Body of pancreas (tissue), 4 donors: Measurements from ENCODE around the gene CLEC4D.

Source experiments
- POLR2A ChIP-seq, 3 donors: fragments of 450-650 bp; IDR thresholded peaks; one replicate each; pipeline ENCODE4 v1.6.1; 2016; ENCODE audit warnings: antibody characterized with exemption in 3 of 3, mild to moderate bottlenecking in 2 of 3
- TF ChIP-seq, protein P1 (sequence below), 7 experiments: fragments of 450-650 bp in 4 of 7; fragments of 200-600 bp in 3 of 7; sonication (generic) in 3 of 7; IDR thresholded peaks; one replicate each; pipeline ENCODE4 v1.5.1; 2016 to 2019; ENCODE audit warnings: antibody characterized with exemption in 7 of 7

DNA sequence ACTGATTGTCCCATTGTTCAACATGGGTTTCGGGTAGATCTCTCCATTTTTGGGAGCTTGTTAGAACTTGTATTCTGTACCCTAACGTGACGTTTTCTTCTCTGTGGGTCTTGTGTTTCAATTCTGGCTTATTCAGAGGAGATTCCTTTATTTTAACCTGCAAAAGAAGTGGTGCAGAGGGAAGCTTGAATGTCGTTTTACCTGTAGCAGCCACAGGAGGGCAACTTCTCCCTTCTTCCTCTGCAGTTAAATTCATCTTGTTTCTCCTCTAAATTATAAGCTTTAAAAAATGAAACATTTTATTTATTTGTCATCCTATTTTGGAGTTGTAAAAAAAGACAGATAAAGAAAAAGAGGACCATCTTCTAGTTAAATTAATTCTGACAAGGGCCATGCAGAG, 13.7 kb upstream of the CLEC4D start:
- TF ChIP-seq, protein P1, sequence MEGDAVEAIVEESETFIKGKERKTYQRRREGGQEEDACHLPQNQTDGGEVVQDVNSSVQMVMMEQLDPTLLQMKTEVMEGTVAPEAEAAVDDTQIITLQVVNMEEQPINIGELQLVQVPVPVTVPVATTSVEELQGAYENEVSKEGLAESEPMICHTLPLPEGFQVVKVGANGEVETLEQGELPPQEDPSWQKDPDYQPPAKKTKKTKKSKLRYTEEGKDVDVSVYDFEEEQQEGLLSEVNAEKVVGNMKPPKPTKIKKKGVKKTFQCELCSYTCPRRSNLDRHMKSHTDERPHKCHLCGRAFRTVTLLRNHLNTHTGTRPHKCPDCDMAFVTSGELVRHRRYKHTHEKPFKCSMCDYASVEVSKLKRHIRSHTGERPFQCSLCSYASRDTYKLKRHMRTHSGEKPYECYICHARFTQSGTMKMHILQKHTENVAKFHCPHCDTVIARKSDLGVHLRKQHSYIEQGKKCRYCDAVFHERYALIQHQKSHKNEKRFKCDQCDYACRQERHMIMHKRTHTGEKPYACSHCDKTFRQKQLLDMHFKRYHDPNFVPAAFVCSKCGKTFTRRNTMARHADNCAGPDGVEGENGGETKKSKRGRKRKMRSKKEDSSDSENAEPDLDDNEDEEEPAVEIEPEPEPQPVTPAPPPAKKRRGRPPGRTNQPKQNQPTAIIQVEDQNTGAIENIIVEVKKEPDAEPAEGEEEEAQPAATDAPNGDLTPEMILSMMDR (IDR thresholded peaks at IDR 0.05) = no peak
- TF ChIP-seq POLR2A (IDR thresholded peaks at IDR 0.05) = no peak
